Gastrocnemius medialis (tissue), 4 donors: Measurements from ENCODE around the gene C1D. TPM values are rescaled to one million over a fixed set of nuclear protein-coding genes. Genes with fewer than 3 reads are reported as not detected.

Experiments used
- ATAC-seq, 2 donors: fragments of 150-250 bp; one replicate each; pipeline ENCODE4 v1.9.1; 2016
- DNase-seq, 2 donors: peaks; one replicate each; pipeline ENCODE4 v3.0.0-alpha.2; 2019
- H3K27ac ChIP-seq, 4 donors: fragments of 200-600 bp; sonication (generic); 1 replicate in 1 of 4; 2 replicates in 3 of 4; pipeline ENCODE4 v1.5.1; 2016 to 2018; ENCODE audit warnings: mild to moderate bottlenecking in 2 of 4, moderate library complexity in 1 of 4
- H3K27me3 ChIP-seq, 3 donors: fragments of 200-600 bp; sonication (generic) in 2 of 3; 1 replicate in 1 of 3; 2 replicates in 2 of 3; pipeline versions ENCODE4 v1.5.1 to v1.6.0; 2016 to 2019; ENCODE audit warnings: mild to moderate bottlenecking in 1 of 3, moderate library complexity in 1 of 3
- H3K36me3 ChIP-seq, 2 donors: fragments of 200-600 bp; sonication (generic) in 1 of 2; one replicate each; pipeline ENCODE4 v1.5.1; 2017 to 2018
- H3K4me1 ChIP-seq, 2 donors: fragments of 200-600 bp; sonication (generic) in 1 of 2; one replicate each; pipeline ENCODE4 v1.5.1; 2016 to 2017; ENCODE audit warnings: mild to moderate bottlenecking in 2 of 2
- H3K4me3 ChIP-seq, 4 donors: fragments of 200-600 bp; sonication (generic) in 3 of 4; 1 replicate in 1 of 4; 2 replicates in 3 of 4; pipeline ENCODE4 v1.5.1; 2016 to 2019; ENCODE audit warnings: mild to moderate bottlenecking in 2 of 4
- H3K9me3 ChIP-seq, 3 donors: fragments of 200-600 bp; sonication (generic) in 2 of 3; 1 replicate in 1 of 3; 2 replicates in 2 of 3; pipeline ENCODE4 v1.5.1; 2016 to 2019
- CTCF ChIP-seq, 5 experiments: fragments of 450-650 bp in 3 of 5; fragments of 200-600 bp in 2 of 5; sonication (generic) in 2 of 5; IDR thresholded peaks in 4 of 5; conservative IDR thresholded peaks in 1 of 5; 1 replicate in 4 of 5; 2 replicates in 1 of 5; pipeline ENCODE4 v1.5.1; 2016 to 2019; ENCODE audit warnings: antibody characterized with exemption in 5 of 5, mild to moderate bottlenecking in 3 of 5, moderate library complexity in 3 of 5
- POLR2A ChIP-seq, 2 donors: fragments of 450-650 bp; IDR thresholded peaks; one replicate each; pipeline ENCODE4 v1.6.1; 2017; ENCODE audit warnings: antibody characterized with exemption in 2 of 2, mild to moderate bottlenecking in 2 of 2, moderate library complexity in 2 of 2
- in situ Hi-C, 4 donors: fragments of 200-750 bp; cut with MboI; loops; one replicate each; pipeline versions ENCODE4 v1.15.0 to v1.8.0; 2017; ENCODE audit warnings: low sequenced_read_pairs in 4 of 4
- intact Hi-C: fragments of 100-400 bp; cut with DNase I; formaldehyde crosslinking; loops from one replicate; pipeline ENCODE4 v1.15.1; 2023; ENCODE audit warnings: low total_unique reads
- total RNA-seq, 4 donors: library from RNA; depleted of rRNA; stranded (reverse); fragments of >200 nt; gene quantifications; one replicate each; pipeline versions ENCODE4 v1.1.0 to v1.2.3, GENCODE V29; 2016

Gene C1D
- total RNA-seq, 4 donors from 2014 or later: 29.7 to 57.3 (median 41.4) TPM

DNA sequence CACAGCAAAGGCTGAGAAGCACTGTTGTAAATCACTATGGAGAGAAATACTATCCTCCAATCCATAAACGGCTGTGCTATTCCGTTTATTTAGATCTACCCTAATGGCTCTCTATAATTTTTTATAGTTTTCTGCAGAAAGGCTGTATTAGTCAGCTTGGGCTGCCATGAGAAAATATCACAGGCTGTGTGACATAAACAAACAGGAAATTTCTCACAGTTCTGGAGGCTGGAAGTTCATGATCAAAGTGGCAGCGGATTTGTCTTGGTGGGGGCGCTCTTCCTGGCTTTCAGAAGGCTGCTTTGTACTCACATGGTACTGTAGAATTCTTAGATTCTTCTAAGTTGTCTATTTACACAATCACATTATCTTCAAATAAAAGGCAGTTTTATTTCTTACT, 44.1 kb downstream of the C1D start:
- in situ Hi-C loops: no loop called here
- ATAC-seq (no peak), DNase-seq (no peak)
- Histone ChIP-seq H3K27me3 (no peaks in the 10 kb centered on the region), H3K27ac (no peak overlapping the region), H3K4me1 (no peaks in the 10 kb centered on the region), H3K4me3 (no peak overlapping the region), H3K9me3 (no peaks in the 10 kb centered on the region), H3K36me3 (no peaks in the 10 kb centered on the region)
- intact Hi-C loops: no loop called here
- TF ChIP-seq POLR2A (IDR thresholded peaks at IDR 0.05) (no peak), CTCF (IDR thresholded peaks at IDR 0.05 in 4 of 5, conservative IDR thresholded peaks at IDR 0.05 in 1 of 5) (no peak)

- Histone ChIP-seq H3K9me3 (peaks cover 0 to 3% (median 3%) of the 10 kb centered on the region in 3 donors), H3K27me3 (no peaks in the 10 kb centered on the region), H3K36me3 (no peaks in the 10 kb centered on the region), H3K27ac (no peak overlapping the region), H3K4me1 (no peaks in the 10 kb centered on the region), H3K4me3 (no peak overlapping the region)
- DNase-seq (no peak), ATAC-seq (no peak)
- intact Hi-C loops: no loop called here
- in situ Hi-C loops: no loop called here
- no peak for TF ChIP-seq CTCF (IDR thresholded peaks at IDR 0.05 in 4 of 5, conservative IDR thresholded peaks at IDR 0.05 in 1 of 5)
- TF ChIP-seq POLR2A (IDR thresholded peaks at IDR 0.05): no peak
Measured at GRCh38 chr2:68009526-68009925, 53.3 kb downstream of the C1D start.

GRCh38 chr2:68000170-68000825, 62.5 kb downstream of the C1D start:
- Histone ChIP-seq H3K27me3 (no peaks in the 10 kb centered on the region), H3K9me3 (no peaks in the 10 kb centered on the region), H3K4me3 (no peak overlapping the region), H3K36me3 (no peaks in the 10 kb centered on the region), H3K4me1 (no peaks in the 10 kb centered on the region), H3K27ac (no peak overlapping the region)
- intact Hi-C loops (no loop called here), in situ Hi-C loops (no loop called here)
- ATAC-seq (no peak), DNase-seq (no peak)
- TF ChIP-seq CTCF (IDR thresholded peaks at IDR 0.05 in 4 of 5, conservative IDR thresholded peaks at IDR 0.05 in 1 of 5) (no peak), POLR2A (IDR thresholded peaks at IDR 0.05) (no peak)

- ATAC-seq: no peak
- H3K36me3 ChIP-seq: no peaks in the 10 kb centered on the region
- TF ChIP-seq CTCF (IDR thresholded peaks at IDR 0.05 in 4 of 5, conservative IDR thresholded peaks at IDR 0.05 in 1 of 5) (no peak), POLR2A (IDR thresholded peaks at IDR 0.05) (no peak)
- in situ Hi-C loops: no loop called here
- no peaks in the 10 kb centered on the region for H3K4me1 ChIP-seq
- no peak overlapping the region for H3K27ac ChIP-seq
- no peak overlapping the region for H3K4me3 ChIP-seq
- H3K9me3 ChIP-seq: no peaks in the 10 kb centered on the region
- no peak for DNase-seq
- no peaks in the 10 kb centered on the region for H3K27me3 ChIP-seq
- intact Hi-C loops: no loop called here
Measured at GRCh38 chr2:67999332-67999731, 63.5 kb downstream of the C1D start.

GRCh38 chr2:67997903-67998302, 64.9 kb downstream of the C1D start:
- H3K36me3 ChIP-seq: no peaks in the 10 kb centered on the region
- no peaks in the 10 kb centered on the region for H3K4me1 ChIP-seq
- in situ Hi-C loops: no loop called here
- H3K9me3 ChIP-seq: no peaks in the 10 kb centered on the region
- no peaks in the 10 kb centered on the region for H3K27me3 ChIP-seq
- intact Hi-C loops: no loop called here
- ATAC-seq (no peak), DNase-seq (no peak)
- no peak overlapping the region for H3K4me3 ChIP-seq
- H3K27ac ChIP-seq: no peak overlapping the region
- TF ChIP-seq CTCF (IDR thresholded peaks at IDR 0.05 in 4 of 5, conservative IDR thresholded peaks at IDR 0.05 in 1 of 5) (no peak), POLR2A (IDR thresholded peaks at IDR 0.05) (no peak)
